ENCODE data around the gene EIF3B. TPM values are rescaled to one million over a fixed set of nuclear protein-coding genes. Genes with fewer than 3 reads are reported as not detected.
"Not testable (repeated sequence)": the region's sequence is repeated elsewhere in the genome, so short reads cannot be mapped to it uniquely, and the experiment has no call there.

Gene EIF3B
- total RNA-seq (100 to 1,000 TPM in 1 of 10 donors, 10 to 100 TPM in 9; 64.0 to 102 (median 68.2) TPM), polyA plus RNA-seq (10 to 100 TPM; 48.6 to 81.5 TPM)
- long read RNA-seq, donor 1, transcript EIF3B-202 (19 exons, 2,966 nt): minor isoform, 122 of 340 reads
- long read RNA-seq, donor 1, transcript EIF3B-201 (19 exons, 3,055 nt): major isoform, 131 of 340 reads
- long read RNA-seq, donor 1, partial matches to known transcripts: 6 of 340 reads
- long read RNA-seq, donor 1, other reads (novel, unspliced or antisense): 81 of 340 reads
- long read RNA-seq, donor 2, transcript EIF3B-202 (19 exons, 2,966 nt): major isoform, 114 of 318 reads
- long read RNA-seq, donor 2, transcript EIF3B-201 (19 exons, 3,055 nt): minor isoform, 112 of 318 reads
- long read RNA-seq, donor 2, partial matches to known transcripts: 43 of 318 reads
- long read RNA-seq, donor 2, other reads (novel, unspliced or antisense): 49 of 318 reads
- long read RNA-seq, donor 3, partial matches to known transcripts: 12 of 21 reads
- long read RNA-seq, donor 3, other reads (novel, unspliced or antisense): 5 of 21 reads

DNA sequence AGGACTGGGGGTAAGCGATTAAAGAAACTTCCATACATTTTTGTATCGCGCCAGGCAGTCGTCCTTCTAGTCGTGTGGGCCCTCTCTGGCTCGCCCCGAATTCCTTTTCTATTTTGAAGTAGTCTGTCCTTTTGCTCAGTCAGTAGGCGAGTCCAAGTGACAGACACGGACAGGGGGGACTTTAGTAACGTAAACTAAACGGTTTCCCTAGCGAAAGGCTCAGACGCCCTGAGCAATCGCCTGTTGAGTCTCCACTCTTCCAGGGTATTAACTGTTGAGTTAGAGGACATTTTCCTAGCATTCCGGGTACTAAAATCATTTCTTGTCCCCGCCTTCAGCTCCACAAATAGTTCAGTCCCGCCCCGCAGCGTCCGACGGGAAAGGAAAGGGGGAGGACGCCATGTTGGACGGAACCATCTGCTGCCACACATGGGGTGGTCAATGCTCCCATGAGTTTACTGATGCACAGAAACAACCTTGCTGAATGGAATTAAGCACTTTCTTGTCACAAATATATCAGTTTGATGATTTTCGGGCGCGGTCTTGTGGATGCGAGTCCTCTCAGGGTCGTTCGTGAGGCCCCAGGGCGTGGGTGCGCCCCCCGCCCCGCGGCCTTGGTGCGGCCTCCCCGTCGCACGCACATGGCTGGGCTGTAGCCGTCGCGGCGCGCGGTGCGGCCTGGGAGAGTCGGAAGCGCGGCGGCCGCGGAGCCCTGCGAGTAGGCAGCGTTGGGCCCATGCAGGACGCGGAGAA is at the start of gene EIF3B:
Gene EIF3B, plus strand, starts transcription at position 642 of the 753 bp plus-strand sequence. Its CDS starts 95 bp downstream, at position 737.
- peaks cover 6 to 51% (median 45%) of the 10 kb centered on the region in 9 donors for H3K4me1 ChIP-seq
- no peak for TF ChIP-seq CTCF (IDR thresholded peaks at IDR 0.05)

DNA sequence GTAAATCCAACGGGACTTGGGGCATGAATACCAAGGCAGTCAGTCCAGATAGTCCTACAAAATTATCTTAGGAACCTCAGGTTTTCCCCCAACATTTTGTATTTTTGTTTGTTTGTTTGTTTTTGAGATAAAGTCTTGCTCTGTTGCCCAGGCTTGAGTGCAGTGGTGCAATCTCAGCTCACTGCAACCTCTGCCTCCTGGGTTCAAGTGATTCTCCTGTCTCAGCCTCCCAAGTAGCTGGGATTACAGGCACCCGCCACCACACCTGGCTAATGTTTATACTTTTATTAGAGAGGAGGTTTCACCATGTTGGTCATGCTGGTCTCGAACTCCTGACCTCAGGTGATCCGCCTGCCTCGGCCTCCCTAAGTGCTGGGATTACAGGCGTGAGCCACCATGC is 49.4 kb upstream of the EIF3B start:
- DNase-seq; H3K4me3 ChIP-seq; intact Hi-C loops (cut with DNase I); H3K27me3 ChIP-seq; H3K9me3 ChIP-seq; ATAC-seq: not testable (repeated sequence)
- peaks cover 0 to 34% (median 12%) of the 10 kb centered on the region in 9 donors for H3K4me1 ChIP-seq
- H3K36me3 ChIP-seq: peaks cover 0 to 12% (median 0%) of the 10 kb centered on the region in 9 donors
- WGBS, 2 donors: 86 to 87% methylated on average over 6 of the region's 6 CpGs
- H3K27ac ChIP-seq: peak overlapping the region in 7 of 10 donors; percentile 26 to 65 (median 36)

More for the DNA sequence above, at the start of gene EIF3B:
- intact Hi-C loops (cut with DNase I): loop anchor here in 5 of 10 donors (5.0 to 10.0 kb wide), 6 partner anchors 48 to 782 kb away; partner anchors contain the start of genes PSMG3 (in 2 of the 5), CHST12 (in 1 of the 5) and MAD1L1 (in 1 of the 5)
- ATAC-seq (peak; percentile 93 to 97 (median 96)), DNase-seq (peak; percentile 88 to 93)
- Histone ChIP-seq H3K27me3 (no peaks in the 10 kb centered on the region), H3K9me3 (no peaks in the 10 kb centered on the region), H3K27ac (peak within 1 kb of the TSS; percentile 97 to 100 (median 99)), H3K4me3 (peak within 1 kb of the TSS; percentile 88 to 100 (median 98)), H3K36me3 (peaks cover 0 to 29% (median 4%) of the 10 kb centered on the region in 9 donors)
- WGBS, 2 donors: 0% methylated on average over 55 of the region's 55 CpGs

- ATAC-seq (no peak), DNase-seq (no peak)
- H3K4me1 ChIP-seq: peaks cover 0 to 36% (median 12%) of the 10 kb centered on the region in 9 donors
- no peak overlapping the region for H3K27ac ChIP-seq
- 92 to 93% methylated on average over 6 of the region's 6 CpGs for WGBS, 2 donors
- H3K9me3 ChIP-seq: no peaks in the 10 kb centered on the region
- no peak overlapping the region for H3K4me3 ChIP-seq
- H3K27me3 ChIP-seq: no peaks in the 10 kb centered on the region
- TF ChIP-seq CTCF (IDR thresholded peaks at IDR 0.05): no peak
- H3K36me3 ChIP-seq: peaks cover 0 to 12% (median 0%) of the 10 kb centered on the region in 9 donors
- intact Hi-C loops (cut with DNase I): no loop called here
Observed at GRCh38 chr7:2306688-2307087, 47.9 kb upstream of the EIF3B start.

DNA sequence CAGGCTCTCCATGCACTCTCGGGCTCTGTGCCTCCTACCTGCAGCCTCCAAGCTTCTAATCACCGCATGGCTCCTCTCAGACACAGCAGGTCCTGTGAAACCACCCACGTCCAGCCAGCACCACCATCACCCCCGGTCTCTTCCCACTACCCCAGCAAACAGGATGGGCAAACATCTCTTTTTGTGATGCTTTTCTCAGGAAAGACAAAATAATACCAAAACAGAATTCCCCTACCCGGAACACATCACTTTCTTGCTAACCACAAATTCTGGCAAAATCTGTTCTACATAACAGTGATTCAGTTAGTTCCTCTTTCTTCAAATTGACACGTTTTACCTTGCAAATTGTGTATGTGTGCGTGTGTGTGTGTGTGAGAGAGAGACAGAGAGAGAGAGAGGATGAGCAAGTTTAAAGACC is 46.9 kb upstream of the EIF3B start:
- DNase-seq (no peak), ATAC-seq (no peak)
- H3K4me1 ChIP-seq: peaks cover 0 to 42% (median 12%) of the 10 kb centered on the region in 9 donors
- no peaks in the 10 kb centered on the region for H3K9me3 ChIP-seq
- no peak overlapping the region for H3K4me3 ChIP-seq
- intact Hi-C loops (cut with DNase I): no loop called here
- H3K36me3 ChIP-seq: peaks cover 0 to 12% (median 0%) of the 10 kb centered on the region in 9 donors
- no peak overlapping the region for H3K27ac ChIP-seq
- no peaks in the 10 kb centered on the region for H3K27me3 ChIP-seq
- WGBS, 2 donors: 85 to 87% methylated on average over 7 of the region's 7 CpGs
- TF ChIP-seq CTCF (IDR thresholded peaks at IDR 0.05): no peak

All from heart right ventricle (tissue), 16 donors.